NCI-H446 (cell line): ENCODE measurements around the gene TRAPPC13.

Source experiments
- DNase-seq, 2 experiments: peaks; one replicate each; lab custom pipeline; 2025; lab: John Stamatoyannopoulos, UW

TRAPPC13 gene

DNA sequence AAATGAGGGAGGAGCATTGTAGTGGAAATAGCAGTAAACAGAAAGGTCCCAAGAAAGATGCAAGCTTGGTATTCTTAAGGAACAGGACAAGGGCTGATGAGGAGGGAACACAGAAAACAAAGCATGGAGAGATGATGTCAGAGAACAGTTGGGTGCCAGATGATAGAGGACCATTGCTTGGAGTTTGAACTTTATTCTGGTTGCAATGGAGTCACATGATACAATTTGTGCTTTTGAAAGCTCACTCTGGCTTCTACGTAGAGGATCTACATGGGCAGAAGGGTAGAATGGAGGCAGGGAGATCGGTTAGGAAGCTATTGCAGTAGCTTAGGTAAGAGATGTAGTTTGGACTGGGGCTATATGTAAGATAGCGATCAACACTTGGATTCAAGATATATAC lies 57.3 kb downstream of the TRAPPC13 start:
- DNase-seq = no peak

DNA sequence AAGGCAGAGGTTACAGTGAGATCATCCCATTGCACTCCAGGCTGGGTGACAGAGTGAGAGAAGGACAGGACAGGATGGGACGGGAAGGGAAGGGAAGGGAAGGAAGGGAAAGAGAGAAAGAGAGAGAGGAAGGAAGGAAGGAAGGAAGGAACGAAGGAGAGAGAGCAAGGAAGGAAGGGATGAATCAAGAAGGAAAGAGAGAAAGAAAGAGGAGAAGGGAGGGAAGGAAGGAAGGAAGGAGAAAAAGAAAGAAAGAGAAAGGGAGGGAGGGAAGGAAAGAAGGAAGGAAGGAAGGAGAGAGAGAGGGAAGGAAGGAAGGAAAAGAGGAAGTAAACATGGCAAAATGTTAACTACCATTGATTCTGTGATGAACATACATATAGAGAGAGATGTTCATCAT lies 68.3 kb downstream of the TRAPPC13 start:
- no peak for DNase-seq

DNA sequence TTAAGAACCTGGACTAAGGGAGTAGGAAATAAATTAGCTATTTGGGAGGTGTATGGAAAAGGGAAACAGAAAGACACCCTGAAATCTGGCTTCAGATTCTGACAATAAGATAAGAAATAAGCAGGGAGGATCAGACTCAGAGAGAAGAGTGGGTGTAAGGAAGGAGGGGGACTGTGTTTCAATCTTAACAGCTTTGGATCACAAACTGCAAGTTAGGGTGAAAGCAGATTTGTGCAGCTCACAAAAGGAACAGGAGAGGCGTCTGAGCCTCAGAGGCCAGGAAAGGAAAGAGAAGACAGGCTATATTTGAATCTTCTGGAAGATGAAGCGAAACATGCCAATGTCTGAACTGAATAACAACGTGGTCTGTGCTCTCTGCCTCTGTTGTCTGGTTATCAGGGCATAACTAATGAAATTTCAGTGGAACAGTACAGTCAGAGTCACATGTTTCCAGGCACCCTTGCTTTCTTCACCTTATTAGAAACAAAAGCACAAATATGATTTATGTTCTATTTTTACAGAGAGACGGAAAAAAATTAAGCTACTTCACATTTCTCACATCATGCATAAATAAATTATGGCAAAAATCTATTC lies 70.4 kb downstream of the TRAPPC13 start:
- DNase-seq = no peak

DNA sequence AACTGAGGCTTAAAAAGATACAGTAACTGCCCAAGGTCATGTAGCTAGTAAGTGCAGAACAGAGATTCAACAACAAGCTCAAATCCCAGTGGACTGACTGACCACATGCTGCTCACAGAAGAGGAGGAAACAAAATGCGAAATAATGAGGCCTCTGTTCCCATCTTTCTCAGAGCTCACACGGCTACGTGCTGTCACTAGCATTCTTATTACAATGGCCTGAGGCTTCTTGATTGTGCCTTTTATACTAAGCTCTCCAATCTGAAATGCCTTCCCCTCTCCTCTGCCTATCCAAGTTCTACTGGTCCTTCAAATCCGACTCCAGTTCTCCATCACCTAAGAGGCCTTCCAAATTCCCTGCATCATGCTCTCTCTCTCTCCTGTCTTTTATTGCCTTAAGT lies 71.1 kb downstream of the TRAPPC13 start:
- no peak for DNase-seq

DNA sequence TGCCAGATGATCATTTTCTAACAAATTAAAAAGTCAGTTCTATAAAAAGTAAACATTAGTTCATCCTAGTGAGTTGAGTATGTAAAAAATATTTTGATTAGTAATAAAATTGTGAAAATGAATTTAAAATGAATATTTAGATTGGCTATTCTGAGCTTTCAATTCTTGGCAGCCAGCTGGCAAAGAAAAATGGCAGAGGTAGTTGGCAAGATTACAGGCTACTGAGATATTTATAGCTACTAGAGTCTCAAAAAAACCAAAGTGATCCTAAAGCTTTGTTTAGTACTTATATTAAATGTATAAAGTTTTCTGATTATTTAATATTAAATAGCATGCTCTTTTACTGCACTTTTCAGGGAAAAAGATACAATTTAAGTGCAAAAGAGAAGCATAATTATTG lies 72.1 kb downstream of the TRAPPC13 start:
- peak; percentile 43 to 58 for DNase-seq

DNA sequence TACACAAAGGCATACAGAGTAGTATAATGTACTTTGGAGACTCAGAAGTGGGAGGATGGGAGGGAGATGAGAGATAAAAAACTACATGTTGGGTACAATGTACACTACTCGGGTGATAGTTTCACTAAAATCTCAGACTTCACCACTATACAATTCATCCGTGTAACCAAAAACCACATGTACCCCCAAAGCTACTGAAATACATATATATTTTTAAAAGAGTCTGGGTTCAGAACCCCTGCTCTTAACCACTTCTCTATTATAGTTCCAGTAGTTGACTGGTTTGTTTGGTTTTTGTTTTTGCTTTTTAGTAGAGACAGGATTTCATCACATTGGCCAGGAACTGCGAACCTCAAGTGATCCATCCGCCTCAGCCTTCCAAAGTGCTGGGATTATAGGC lies 74.5 kb downstream of the TRAPPC13 start:
- DNase-seq = no peak

DNA sequence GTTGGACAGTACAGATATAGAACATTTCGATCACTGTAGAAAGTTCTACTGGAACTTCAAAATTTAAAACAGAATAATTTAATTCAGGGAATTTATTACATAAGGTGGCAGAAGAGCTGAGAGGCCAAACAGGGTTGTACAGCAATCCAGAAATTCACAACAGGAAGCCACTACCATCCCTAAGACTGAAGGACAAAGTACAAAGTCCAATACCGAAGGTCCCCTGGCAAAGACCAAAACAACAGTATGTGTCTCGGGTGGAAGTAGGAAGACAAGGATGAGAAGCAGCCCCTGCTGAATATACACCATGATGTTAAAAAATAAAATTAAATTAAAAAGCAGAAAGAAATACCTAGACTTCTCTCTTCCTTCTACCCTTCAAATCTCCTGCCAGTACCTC lies 77.2 kb downstream of the TRAPPC13 start:
- no peak for DNase-seq

DNA sequence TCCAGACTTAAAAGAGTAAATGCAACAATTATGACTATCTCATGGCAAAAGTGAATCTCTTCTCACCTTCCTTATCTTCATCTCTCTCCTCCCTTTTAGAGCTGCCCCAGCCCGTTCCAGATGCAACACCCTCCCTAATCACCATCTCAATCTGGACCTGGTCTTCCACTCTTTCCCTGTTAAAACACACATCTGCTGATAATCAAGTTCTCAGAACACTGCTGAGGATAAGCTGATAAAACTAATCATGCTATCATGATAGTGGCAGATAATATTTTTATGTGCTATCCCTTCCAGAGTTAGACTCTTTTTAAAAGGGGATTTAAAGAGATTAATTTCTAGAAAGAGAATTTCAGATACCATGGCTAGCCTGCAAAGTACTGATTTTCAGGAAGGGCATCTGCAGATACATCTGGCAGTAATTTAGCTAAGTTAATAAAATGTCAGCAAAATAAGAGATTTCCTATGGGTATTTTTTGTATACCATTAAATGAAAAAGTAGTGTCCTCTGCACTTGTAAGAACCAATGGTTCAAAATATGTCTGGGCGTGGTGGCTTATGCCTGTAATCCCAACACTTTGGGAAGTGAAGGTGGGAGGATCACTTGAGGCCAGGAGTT lies 79.9 kb downstream of the TRAPPC13 start:
- no peak for DNase-seq

DNA sequence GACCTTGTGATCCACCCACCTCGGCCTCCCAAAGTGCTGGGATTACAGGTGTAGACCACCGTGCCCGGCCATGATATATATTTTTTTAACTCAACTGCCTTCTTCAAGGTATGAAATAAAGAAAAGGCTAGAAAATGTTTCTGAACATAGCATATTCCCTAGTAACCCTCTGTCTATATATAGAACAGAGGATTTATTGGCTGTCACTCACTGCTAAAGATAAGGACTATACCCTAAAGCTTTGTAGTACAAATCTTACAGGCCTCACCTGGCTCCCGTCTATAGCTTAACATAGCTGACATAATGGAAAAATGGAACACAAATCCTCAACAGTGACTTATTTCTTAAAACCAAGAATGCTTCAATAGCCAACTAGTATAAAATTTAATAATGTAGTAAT lies 82.8 kb downstream of the TRAPPC13 start:
- DNase-seq = no peak

DNA sequence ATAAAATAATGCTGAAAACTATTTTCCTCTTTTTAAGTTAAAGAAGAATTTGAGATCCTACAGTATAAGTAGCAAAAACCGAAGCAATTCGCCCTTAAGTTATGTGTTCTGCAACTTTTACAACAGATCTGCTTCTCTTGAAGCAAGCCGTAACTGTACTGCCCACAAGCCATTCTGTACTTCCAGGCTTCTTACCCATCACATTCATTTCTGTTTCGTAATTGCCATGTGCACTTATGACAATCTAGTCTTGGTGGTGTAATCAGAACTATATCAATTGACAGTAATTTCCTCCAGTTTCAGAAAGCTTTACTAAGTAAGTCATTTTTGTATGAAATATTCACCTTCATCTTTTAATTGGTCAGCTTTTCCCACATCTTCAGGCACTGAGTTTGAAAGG lies 83.3 kb downstream of the TRAPPC13 start:
- DNase-seq = no peak
